GM12891 (cell line): Measurements from ENCODE around the gene UGT1A5.

Experiments used
- POLR2A ChIP-seq: IDR thresholded peaks from 2 replicates; pipeline ENCODE4 v1.6.1; 2011; ENCODE audit warnings: low read depth, low read length, control low read depth
- POLR2AphosphoS5 ChIP-seq: IDR thresholded peaks from 2 replicates; pipeline ENCODE4 v1.6.1; 2011; ENCODE audit warnings: low read depth, low read length, control low read depth

DNA sequence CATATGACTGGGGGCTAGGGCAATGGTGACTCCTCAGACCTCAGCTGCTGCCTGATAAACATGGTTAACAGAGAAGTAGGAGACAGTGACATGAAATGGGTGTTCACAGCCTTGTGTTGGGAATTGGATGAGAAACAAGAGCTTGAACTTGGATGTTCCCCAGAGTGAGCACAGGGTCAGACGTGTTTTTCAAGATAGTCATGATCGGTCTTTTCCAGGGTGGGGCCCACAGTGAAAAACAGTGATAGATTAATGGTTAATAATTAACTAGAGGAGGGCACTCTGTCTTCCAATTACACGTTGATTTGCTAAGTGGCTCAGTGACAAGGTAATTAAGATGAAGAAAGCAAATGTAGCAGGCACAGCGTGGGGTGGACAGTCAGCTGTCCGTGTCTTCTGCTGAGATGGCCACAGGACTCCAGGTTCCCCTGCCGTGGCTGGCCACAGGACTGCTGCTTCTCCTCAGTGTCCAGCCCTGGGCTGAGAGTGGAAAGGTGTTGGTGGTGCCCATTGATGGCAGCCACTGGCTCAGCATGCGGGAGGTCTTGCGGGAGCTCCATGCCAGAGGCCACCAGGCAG lies 16.1 kb downstream of the UGT1A5 start, which contains the start of gene UGT1A3:
- TF ChIP-seq POLR2AphosphoS5 (no peak), POLR2A (no peak)
